Esophagus squamous epithelium (tissue), 4 donors: Measurements from ENCODE around the gene CIAO3.

Experiments
- POLR2A ChIP-seq, 4 donors: fragments of 450-650 bp; IDR thresholded peaks; one replicate each; pipeline ENCODE4 v1.6.1; 2017; ENCODE audit warnings: antibody characterized with exemption in 4 of 4, mild to moderate bottlenecking in 4 of 4, moderate library complexity in 3 of 4
- TF ChIP-seq, protein P1 (sequence below), 6 experiments: fragments of 450-650 bp in 4 of 6; fragments of 200-600 bp in 2 of 6; sonication (generic) in 2 of 6; IDR thresholded peaks; one replicate each; pipeline ENCODE4 v1.5.1; 2016 to 2019; ENCODE audit warnings: antibody characterized with exemption in 6 of 6, mild to moderate bottlenecking in 4 of 6, moderate library complexity in 4 of 6

DNA sequence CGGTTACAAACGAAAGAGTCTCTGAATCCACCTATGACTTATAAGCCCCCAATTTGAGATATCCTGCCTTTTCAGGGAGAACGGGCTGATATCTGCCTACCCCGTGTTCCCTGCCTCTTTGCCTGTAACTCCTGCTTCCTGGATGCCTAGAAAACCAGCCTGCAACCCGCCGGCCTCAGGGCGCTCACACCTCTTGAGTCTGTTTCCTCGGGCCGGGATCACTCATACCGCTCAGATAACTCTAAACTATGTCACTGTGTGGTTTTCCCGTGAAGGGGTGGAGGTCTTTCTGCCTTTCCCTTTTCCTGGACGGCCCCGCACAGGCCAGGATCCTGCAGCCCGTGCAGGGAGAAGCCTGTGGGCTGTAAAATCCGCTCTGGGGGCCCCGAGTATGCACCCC, 37.0 kb upstream of the CIAO3 start:
- TF ChIP-seq, protein P1, sequence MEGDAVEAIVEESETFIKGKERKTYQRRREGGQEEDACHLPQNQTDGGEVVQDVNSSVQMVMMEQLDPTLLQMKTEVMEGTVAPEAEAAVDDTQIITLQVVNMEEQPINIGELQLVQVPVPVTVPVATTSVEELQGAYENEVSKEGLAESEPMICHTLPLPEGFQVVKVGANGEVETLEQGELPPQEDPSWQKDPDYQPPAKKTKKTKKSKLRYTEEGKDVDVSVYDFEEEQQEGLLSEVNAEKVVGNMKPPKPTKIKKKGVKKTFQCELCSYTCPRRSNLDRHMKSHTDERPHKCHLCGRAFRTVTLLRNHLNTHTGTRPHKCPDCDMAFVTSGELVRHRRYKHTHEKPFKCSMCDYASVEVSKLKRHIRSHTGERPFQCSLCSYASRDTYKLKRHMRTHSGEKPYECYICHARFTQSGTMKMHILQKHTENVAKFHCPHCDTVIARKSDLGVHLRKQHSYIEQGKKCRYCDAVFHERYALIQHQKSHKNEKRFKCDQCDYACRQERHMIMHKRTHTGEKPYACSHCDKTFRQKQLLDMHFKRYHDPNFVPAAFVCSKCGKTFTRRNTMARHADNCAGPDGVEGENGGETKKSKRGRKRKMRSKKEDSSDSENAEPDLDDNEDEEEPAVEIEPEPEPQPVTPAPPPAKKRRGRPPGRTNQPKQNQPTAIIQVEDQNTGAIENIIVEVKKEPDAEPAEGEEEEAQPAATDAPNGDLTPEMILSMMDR (IDR thresholded peaks at IDR 0.05), result no peak
- no peak for TF ChIP-seq POLR2A (IDR thresholded peaks at IDR 0.05)
